Pulmonary artery endothelial cell (primary cell): Measurements from ENCODE around the gene ITGB6. TPM values are rescaled to one million over a fixed set of nuclear protein-coding genes. Genes with fewer than 3 reads are reported as not detected.

Experiments used
- DNase-seq: peaks from one replicate; pipeline ENCODE4 v3.0.0-alpha.2; 2011; ENCODE audit warnings: low read depth, low spot score
- total RNA-seq: library from RNA; depleted of rRNA; stranded (reverse); fragments of >200 nt; gene quantifications from 2 replicates; pipeline ENCODE4 v1.2.3, GENCODE V29; 2014

The ITGB6 gene
- total RNA-seq, 1 donor from 2014 or later = 0.07 TPM

DNA sequence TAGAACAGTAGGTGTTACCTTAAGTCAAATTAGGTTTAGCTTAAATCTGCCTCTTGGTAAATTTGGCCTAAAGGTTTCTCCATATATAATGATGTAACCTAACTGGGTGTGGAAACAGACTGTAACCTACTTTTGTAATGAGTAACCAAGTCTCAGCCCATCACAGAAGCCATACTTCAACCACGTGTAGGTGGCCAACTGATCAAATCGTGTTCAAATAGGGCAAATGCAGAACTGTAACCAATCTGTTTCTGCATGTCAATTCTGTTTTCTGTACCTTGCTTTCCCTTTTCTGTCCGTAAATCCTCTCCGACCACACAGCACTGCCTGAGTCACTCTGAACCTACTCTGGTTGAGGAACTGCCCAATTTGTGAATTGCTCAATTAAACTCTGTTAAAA lies 103.7 kb downstream of the ITGB6 start:
- no peak for DNase-seq

DNA sequence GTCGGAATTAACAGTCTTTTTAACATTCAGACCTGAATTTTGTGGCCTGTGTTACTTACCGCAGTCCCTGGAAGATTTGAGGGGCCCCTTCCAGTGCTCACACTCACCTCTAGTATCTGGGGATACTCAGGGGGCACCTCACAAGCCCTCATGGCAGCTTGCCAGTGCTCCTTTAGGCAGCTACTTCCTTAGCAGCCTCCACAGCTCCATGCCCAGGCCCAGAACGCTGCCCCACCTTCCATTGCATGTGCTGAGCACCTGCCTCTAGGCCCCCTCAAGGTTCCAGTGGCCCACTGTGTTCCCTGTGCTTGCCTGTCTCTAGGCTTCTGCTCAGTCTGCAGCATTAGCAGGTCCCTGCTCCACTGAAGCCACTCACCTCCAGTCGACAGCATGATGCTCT lies 107.6 kb downstream of the ITGB6 start:
- DNase-seq = no peak

DNA sequence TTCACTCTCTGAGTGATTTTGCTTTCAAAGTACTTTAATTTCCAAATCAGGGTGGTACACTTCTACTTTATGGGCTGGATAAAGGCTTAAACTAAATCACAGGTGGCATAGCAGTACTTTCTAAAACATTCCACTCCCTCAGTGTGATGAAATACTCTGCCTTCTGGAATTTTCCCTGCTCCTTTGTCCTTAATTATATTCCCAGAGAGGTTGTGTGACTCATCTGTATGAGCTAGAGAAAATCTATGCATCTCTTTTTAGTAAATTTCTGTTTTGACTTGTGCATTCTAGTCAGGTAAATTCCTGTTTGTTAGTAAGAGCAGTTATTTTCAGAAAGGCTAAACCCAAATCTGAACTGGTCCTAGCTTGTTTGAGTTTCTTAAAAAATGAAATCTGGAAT lies 108.7 kb downstream of the ITGB6 start:
- DNase-seq = no peak

DNA sequence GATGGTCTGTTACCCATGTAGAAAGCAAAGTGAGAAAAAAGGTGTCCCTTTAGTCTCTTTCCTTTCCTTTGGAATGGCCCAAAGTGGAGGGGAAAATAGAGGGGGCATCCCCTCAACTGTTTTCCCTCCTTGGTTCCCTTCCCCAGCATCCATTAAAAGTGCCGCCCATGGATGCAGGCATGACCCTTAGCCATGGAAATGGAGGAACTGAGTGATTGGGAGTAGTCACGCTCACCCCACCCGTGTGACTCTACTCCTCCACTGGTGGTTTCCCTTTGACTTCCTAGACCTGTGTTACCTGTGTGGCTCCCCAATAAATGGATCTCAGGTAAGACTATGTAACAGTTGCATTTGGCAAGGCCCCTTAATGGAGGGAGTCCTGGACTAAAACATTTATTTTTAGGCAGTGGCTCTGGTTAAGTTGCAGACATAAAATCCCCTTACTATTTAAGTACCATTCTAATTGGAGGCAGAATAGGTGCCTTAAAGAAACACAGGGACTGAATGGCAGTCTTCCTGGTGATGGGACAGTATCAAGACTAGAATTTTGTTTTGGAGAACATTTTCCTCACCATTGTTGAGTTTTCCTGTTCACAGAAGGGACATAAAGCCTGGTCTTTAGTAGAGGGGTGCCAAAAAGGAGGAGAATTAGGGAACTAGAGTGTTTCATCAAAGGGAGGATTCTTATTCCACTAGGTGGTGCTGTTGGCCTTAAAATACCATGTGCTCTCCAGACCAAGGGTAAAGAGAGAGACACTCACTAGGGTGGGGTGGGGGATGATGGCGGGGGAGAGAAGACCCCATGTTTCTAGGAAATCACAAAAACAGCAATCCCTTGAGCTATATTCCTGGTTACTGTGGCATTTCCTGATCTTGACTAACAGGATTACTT lies 112.0 kb downstream of the ITGB6 start:
- DNase-seq = no peak

DNA sequence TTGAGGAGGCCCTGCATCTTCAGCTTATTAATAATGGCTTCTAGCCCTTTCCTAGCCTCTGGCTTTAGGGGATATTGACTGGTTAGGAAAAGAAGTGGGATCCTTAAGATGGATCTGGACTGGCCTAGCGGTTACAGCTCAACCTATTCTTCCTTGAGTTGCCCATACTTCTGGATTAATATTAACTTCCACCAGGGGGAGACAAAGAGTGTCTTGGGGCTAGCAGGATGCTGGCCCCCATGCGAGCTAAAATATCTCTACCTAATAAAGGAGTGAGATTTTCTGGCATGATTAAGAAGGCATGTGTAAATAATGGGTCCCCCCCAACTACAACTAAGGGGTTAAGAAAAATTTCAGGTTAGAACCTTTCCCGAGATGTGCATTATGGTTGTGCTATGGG lies 114.4 kb downstream of the ITGB6 start:
- no peak for DNase-seq

DNA sequence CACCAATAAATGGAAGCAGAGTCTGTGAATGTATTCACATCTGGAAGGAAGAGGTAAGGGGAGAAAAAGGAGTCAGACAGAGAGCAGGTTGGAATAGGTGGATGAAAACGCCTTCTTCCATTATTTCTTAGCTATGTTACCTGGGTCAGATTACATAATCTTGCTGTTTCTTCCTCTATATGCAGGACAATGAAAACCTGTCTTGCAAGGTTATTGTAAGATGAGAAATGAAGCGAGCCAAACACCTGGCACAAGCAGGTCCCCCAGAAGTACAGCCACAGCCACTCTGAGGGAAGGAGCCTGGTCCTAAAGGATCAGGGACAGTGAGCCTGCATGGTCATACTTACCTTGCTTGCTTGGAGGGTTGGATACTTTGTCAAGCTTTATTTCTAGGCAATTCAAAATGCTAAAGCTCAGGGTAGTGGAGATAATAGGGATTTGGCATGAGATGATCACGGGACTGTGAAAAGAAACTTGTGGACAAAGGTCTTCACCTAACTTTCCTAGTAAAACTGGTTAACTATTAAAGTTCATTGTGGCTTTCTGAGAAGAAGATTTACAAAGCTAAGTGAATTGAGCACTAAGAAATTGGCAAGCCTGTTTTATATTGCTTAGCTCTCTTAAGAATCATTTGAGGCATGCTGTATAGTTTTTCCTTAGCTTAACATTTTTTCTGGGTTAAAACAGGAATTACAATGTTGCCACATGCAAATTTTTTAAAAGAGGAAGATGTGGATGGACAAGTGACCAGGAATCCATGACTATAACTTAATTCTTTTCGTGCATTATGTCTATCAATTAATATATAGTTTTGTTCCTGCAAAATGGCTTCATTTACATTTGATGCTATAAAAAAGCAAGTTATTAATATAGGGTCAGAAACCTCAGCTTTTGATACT lies 121.9 kb downstream of the ITGB6 start:
- DNase-seq = no peak

DNA sequence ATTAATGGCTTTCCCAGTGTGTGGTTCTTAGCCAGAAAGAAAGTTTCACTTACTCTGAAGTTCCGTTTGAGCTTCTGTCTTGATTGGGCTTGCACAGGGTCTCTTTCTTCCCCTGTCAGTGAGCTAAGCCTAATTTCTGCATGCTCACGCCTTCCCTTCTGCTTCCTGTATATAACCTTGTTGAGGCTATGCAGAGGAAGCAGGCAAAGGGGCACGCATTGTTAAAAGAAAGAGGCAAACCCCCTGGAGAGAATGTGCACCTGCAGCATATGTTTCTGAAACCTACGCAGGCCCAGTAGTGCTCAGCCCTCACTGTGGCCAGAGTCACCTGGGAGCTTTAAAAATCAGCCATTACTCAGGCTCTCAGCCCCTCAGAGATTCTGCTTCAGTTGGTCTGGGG lies 123.2 kb downstream of the ITGB6 start:
- no peak for DNase-seq

DNA sequence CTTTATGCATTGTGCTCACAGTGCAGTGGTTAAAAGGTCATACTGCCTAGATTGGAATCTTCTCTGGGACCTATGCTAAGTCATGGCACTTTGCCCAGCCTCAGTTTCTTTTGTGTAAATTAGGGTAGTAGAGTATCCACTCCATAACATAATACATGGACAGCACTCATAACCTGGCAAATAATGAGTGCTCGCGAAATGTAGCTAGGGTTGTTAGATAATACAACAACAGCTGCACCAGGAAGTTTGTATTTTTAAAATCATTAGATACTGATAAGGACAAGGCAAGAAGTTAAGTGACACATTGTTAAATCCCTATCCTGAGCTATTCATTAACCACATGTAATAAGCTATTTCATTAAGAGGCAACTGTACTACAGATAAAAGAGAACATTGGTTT lies 123.8 kb downstream of the ITGB6 start:
- DNase-seq = no peak

DNA sequence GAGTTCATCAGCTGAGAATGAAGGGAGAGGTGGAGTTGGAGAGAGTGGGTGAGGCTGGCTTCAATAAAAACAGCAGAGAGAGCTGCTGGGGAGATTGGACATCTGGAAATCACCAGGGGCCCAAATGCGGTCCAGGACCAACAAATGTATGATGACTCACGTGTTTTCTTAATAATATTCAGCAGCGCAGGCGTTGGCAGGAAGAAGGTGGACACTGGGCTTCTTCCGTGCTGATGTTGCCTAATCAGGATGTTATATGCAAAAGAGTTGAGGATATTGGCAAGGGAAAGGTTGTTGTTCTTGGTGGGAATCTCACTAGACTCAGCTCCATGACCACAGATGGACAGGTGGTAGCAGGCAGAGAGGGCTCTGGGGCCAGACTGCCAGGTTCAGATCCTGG lies 124.9 kb downstream of the ITGB6 start:
- peak; percentile 67 for DNase-seq

DNA sequence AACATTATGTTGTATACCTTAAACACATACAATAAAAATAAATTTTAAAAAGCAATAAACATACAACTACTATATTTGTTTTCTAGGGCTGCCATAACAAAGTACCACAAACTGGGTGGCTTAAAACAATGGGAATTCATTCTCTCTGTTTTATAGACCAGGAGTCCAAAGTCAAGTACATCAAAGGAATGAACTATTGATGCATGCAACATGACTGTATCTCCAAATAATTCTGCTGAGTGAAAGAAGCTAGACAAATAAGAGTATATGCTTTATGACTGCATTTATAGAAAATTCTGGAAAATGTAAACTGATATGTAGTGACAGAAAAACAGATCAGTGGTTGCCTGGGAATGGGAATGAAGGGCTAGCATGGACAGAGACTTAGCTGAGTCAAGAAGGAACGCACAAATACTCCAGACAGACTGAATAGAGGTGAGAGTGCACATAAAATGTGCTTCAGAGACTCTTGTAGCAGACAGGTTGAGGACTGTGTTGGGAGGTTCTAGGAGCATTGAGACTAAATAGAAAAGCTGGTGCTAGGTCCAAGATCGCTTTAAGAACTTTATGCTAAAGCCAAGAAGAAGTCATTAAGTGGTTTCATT lies 126.7 kb downstream of the ITGB6 start:
- DNase-seq = no peak

DNA sequence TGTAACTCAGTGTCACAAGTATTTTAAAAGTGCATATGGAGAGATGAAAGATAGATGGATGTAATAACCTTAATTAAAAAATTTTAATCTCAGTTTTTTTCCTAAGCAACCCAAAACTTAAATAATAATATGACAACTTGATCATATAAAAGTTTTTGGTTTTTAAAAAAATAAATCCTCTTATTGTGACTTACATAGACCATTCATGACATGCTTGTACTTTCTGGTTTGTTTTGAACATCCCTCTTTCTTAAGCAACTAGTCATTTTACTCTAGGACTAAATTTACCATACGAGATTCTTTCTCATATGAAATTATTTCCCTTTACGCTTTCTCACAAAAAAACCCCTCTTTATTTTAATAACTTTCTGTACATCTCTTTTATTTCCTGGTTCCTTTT lies 131.2 kb downstream of the ITGB6 start:
- no peak for DNase-seq

DNA sequence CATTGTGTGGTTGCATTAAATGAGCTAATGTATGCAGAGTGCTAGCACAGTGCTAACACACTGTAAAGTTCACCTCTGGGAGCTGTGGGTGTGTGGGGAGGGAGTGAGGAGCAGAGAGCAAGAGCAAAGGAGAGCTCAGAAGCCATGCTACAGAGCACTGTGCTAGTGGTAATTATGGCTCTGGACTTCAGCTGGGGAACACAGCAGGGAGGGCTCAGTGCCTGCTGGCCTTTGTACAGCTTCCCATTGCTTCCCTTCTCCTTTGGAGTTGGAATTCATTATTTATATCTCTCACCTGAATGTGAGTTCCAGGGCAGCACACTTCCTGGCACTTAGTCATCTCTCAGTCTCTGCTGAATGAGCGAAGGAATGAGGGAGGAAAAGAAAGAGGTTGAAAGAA lies 135.2 kb downstream of the ITGB6 start:
- no peak for DNase-seq

DNA sequence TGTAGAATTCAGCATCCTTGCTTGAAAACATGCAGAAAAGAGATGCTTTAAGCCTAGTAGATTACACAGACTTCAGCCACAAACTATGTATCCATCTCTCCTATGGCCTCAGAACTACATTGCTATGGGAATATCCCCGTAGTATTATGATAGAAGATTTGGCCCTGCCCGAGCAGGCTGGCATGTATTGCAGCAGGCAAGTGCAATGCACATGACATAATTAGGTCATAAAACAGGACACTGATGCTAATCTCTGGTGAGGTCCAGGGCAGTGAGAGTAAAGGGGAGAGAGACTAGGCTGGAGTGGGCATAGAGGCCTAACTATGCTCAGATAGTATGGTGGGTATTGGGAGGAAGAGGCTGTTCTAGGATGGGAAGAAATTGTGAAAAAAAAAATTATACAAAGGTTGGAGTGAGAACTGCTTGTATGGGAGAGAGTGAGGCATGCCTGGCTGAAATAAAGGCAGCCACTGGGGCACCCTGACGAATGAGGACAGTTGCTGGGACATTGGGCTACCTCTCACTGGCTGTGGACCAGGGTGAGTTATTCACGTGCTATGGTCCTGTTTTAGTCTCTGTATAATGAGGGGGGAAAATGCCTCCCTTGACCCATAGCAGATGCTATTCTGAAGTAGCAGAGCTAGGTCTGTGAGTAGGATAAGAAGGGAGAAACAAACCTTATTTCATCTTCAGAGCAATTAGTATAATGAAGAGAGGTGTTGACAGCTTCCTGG lies 136.0 kb downstream of the ITGB6 start:
- DNase-seq = no peak

DNA sequence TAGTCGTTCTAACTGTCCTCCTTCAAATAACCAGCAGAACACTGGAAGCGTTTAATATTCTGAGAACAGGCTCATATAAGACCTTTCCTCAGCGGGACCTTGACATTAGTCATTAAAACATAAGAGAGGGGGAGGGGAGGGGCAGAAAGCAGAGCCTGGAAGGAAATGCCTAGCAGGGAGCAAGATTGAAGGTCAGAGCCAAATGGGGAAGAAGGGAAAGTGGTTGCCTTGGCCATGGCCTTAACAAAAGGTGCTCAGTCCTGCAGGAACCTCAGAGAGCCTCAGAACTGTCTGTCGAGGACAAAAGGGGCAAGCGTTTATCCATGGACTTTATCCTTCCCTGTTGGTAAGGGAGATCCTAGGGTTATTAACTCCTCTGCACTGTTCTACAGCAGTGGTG lies 136.8 kb downstream of the ITGB6 start:
- no peak for DNase-seq

DNA sequence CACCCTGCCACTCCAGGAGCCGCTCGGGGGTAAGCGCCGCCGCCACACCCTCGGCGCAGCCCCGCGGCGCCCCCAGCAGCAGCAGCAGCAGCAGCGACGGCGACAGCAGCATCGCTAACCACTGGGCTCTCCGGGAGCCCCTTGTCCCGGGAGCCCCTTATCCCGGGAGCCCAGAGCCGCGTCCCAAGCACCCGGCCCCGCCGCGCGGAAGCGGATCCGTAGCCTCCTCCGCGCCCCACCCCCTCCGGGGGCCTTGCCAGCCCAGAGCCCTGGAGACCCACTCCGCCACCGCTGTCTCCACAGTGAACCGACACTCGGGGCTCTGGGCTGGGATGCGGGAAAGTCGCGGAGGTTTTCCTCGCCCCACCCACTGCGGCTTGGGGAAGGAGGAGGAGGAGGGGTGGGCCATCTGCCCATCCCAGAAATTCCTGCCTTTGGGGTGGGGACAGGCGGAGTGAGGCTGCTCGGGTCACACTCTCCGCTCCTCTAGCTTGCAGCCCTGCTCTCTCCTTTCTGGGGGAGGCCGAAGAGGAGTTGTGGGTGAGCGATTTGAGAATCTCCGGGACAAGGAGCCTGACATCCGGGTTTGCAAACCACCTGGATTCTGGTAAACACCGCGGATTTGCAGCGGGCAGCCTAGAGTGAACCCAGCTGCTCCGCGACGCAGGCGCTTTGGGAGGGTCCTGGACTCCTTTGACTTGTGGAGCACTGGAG lies 137.6 kb downstream of the ITGB6 start, which contains the start of gene PLA2R1:
Gene PLA2R1, minus strand, starts transcription at position 324 of the 714 bp plus-strand sequence. Its CDS starts 212 bp downstream, at position 112.
- no peak for DNase-seq

DNA sequence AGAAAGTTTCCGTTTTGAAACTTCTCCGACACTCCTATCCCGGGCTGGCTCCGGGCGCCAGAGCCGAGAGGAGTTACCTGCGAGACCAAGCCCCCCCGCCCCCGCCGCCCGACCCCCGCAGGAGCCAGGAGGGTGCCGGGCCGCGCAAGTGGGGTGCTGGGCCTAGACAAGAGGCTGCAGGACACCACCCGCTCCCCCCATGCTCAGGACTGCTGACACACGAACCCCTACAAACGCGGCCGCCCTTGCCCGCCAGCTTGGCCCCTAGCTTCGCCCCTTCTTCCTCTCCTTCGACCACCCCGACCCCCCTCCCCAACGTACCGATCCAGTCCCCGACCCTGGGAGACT lies 138.2 kb downstream of the ITGB6 start:
- no peak for DNase-seq

DNA sequence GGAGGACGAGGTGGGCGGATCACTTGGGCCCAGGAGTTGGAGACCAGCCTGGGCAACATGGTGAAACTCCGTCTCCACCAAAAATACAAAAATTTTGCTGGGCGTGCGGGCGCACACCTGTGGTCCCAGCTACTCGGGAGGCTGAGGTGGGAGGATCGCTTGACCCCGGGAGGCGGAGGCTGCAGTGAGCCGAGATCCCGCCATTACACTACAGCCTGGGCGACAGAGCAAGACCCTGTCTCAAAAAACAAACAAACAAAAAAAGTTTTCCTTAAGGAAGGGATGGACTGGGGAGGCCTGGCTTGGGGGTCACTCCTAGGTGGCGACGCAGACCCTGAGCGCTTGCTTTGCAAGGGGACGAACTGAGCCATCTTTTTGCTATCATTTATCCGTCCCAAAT lies 138.5 kb downstream of the ITGB6 start:
- no peak for DNase-seq

DNA sequence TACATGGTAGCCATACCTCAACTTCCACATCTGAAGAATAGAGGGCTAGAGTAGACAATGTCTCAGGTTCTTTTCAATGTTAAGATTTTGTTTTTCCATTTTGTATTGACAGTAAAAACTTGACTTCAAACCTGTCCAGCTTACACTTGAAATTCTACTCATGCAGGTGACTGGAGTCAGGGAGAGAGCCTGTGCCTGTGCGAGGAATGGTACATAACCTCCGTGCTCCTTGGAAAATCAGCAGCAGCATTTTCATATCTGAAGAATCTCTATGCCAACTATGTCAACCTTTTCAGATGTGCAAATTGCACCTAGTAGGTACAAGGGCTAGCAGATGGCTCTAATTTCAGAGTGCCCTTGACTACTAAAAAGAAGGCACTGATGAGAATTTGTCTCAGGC lies 139.8 kb downstream of the ITGB6 start:
- no peak for DNase-seq

DNA sequence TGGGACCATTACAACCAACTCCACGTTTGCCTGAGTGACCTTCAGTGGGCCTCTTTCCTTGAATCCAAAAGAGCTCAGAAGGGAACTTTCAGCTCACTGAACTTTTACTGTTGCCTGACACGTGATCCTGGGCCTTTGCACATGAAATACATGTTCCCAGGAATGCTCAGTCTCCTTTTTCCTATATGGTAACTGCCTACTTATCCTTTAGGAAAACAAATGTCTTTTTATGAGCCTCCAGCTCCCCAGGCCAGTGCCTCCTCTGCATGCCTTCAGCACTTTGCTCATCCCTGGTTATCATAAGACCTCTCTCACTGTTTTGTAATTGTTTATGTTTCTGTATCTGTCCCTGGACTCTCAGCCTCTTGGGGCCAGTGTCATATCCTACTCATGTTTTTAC lies 142.7 kb downstream of the ITGB6 start:
- no peak for DNase-seq

DNA sequence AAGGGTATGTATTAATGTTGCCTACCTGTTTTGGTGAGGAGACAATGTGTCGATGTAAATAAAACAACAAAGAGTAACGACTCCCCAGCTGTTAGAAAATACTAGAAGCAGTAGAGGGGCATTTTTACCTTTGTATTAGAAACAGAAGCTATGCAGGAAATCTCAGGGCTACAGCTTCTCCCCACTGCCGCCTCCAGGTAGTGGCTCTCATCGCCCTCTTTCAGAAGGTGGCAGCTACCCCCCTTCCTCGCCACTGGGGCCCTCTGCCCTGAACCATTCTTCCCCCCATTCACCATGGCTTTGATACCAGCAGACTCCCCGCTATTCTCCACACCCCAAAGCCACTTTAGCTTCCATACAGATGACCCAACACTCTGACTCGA lies 144.4 kb downstream of the ITGB6 start:
- DNase-seq = no peak
